ENCODE results near the gene TTC7B. TPM values are rescaled to one million over a fixed set of nuclear protein-coding genes. Genes with fewer than 3 reads are reported as not detected.

Gene TTC7B
- total RNA-seq, 1 donor from 2014 or later, result 20.6 TPM

DNA sequence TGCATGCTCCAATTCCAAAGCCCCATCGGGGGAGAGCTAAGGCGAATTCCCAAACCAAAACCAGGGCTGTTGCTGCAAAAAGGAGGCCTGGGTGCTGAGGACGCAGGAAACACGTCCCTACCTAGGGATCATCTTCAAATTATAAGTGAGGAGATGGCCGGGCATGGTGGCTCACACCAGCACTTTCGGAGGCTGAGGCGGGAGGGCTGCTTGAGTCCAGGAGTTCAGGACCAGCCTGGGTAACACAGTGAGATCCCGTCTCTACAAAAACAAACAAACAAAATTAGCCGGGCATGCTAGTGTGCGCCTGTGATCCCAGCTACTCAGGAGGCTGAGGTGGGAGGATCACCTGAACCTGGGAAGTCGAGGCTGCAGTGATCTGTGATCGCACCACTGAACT lies 276.2 kb downstream of the TTC7B start:
- H3K4me3 Mint-ChIP-seq, result no peak overlapping the region
- H3K27ac Mint-ChIP-seq, result no peak overlapping the region
- no peaks in the 10 kb centered on the region for H3K27me3 ChIP-seq
- no peak for TF ChIP-seq EZH2phosphoT487 (IDR thresholded peaks at IDR 0.05)
- TF ChIP-seq, protein P1, sequence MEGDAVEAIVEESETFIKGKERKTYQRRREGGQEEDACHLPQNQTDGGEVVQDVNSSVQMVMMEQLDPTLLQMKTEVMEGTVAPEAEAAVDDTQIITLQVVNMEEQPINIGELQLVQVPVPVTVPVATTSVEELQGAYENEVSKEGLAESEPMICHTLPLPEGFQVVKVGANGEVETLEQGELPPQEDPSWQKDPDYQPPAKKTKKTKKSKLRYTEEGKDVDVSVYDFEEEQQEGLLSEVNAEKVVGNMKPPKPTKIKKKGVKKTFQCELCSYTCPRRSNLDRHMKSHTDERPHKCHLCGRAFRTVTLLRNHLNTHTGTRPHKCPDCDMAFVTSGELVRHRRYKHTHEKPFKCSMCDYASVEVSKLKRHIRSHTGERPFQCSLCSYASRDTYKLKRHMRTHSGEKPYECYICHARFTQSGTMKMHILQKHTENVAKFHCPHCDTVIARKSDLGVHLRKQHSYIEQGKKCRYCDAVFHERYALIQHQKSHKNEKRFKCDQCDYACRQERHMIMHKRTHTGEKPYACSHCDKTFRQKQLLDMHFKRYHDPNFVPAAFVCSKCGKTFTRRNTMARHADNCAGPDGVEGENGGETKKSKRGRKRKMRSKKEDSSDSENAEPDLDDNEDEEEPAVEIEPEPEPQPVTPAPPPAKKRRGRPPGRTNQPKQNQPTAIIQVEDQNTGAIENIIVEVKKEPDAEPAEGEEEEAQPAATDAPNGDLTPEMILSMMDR (IDR thresholded peaks at IDR 0.05), result no peak
- TF ChIP-seq EZH2 (IDR thresholded peaks at IDR 0.05), result no peak
- no peaks in the 10 kb centered on the region for H3K36me3 ChIP-seq
- no peak overlapping the region for H3K4me2 ChIP-seq
- H3K4me1 ChIP-seq, result no peaks in the 10 kb centered on the region
- H3K9me3 Mint-ChIP-seq, result no peaks in the 10 kb centered on the region
- H2AFZ ChIP-seq (replicated peaks), result no peak overlapping the region
- no peak overlapping the region for H3K4me3 ChIP-seq
- H4K20me1 ChIP-seq (ENCODE audit: low read depth), result no peaks in the 10 kb centered on the region
- no peaks in the 10 kb centered on the region for H3K79me2 ChIP-seq (ENCODE audit: low read depth)
- peaks cover 9% of the 10 kb centered on the region for H3K36me3 Mint-ChIP-seq
- H3K9ac ChIP-seq, result no peak overlapping the region
- peaks cover 15% of the 10 kb centered on the region for H3K4me1 Mint-ChIP-seq
- H3K27me3 Mint-ChIP-seq (ENCODE audit: insufficient read depth, low read depth), result peaks cover 3% of the 10 kb centered on the region
- no peaks in the 10 kb centered on the region for H3F3A ChIP-seq (ENCODE audit: low read depth)
- no peaks in the 10 kb centered on the region for H3K9me3 ChIP-seq (ENCODE audit: low read depth)
- no peak for DNase-seq (ENCODE audit: low spot score)
- H3K27ac ChIP-seq, result no peak overlapping the region

GRCh38 chr14:90539496-90539775 lies 276.8 kb downstream of the TTC7B start:
- no peak overlapping the region for H2AFZ ChIP-seq (replicated peaks)
- H3K27ac ChIP-seq, result no peak overlapping the region
- TF ChIP-seq EZH2phosphoT487 (IDR thresholded peaks at IDR 0.05) (no peak), EZH2 (IDR thresholded peaks at IDR 0.05) (no peak)
- TF ChIP-seq, protein P1 (IDR thresholded peaks at IDR 0.05), result no peak
- no peak overlapping the region for H3K4me3 Mint-ChIP-seq
- H3K27ac Mint-ChIP-seq, result no peak overlapping the region
- no peaks in the 10 kb centered on the region for H3K27me3 ChIP-seq
- H3K9me3 Mint-ChIP-seq, result no peaks in the 10 kb centered on the region
- H3K79me2 ChIP-seq (ENCODE audit: low read depth), result no peaks in the 10 kb centered on the region
- H3F3A ChIP-seq (ENCODE audit: low read depth), result no peaks in the 10 kb centered on the region
- H3K36me3 ChIP-seq, result no peaks in the 10 kb centered on the region
- no peak overlapping the region for H3K4me2 ChIP-seq
- no peaks in the 10 kb centered on the region for H4K20me1 ChIP-seq (ENCODE audit: low read depth)
- peaks cover 16% of the 10 kb centered on the region for H3K4me1 Mint-ChIP-seq
- H3K4me3 ChIP-seq, result no peak overlapping the region
- H3K9ac ChIP-seq, result no peak overlapping the region
- peaks cover 9% of the 10 kb centered on the region for H3K36me3 Mint-ChIP-seq
- H3K4me1 ChIP-seq, result no peaks in the 10 kb centered on the region
- peaks cover 3% of the 10 kb centered on the region for H3K27me3 Mint-ChIP-seq (ENCODE audit: insufficient read depth, low read depth)
- no peaks in the 10 kb centered on the region for H3K9me3 ChIP-seq (ENCODE audit: low read depth)
- no peak for DNase-seq (ENCODE audit: low spot score)

DNA sequence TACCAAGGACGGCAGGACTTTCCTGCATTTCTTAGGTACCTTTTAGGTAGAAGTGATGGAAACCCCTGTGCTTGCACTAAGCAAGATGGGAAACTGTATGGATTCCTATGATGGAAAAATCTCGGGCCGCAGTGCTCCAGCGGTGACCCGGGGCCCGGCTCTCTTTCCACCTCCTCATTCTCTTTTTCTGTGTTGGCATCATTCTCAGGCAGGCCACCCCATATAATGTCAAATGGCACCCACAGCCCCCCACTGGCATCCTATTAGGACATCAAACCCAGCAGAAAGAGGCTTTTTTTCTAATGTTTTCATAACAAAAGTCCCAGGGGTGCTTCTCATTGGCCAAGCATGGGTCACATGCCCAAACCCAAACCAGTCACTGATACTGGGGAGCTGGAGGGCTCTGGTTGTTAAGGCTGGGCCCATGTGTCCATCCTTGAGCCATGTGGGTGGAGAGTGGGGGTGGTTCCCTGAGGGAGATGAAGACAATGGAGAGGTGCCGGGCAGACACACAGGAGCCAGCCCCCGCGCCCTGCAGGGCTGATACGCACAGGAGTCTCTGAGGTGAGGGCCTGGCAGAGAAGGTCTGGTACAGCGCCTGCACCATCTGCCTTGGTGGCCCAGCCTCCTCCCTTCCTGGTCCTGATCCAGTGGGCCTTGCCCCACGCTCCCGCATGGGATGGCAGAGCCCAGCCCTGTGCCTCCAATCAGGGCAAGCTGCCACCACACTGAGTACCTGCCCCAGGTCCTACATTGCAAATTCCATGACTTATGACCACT lies 277.3 kb downstream of the TTC7B start:
- Histone ChIP-seq H2AFZ (replicated peaks) (no peak overlapping the region), H3K4me1 (no peaks in the 10 kb centered on the region), H3K9ac (no peak overlapping the region), H3K36me3 (no peaks in the 10 kb centered on the region), H3K27ac (no peak overlapping the region), H4K20me1 (ENCODE audit: low read depth) (no peaks in the 10 kb centered on the region), H3K4me3 (no peak overlapping the region), H3K4me2 (no peak overlapping the region), H3K9me3 (ENCODE audit: low read depth) (no peaks in the 10 kb centered on the region), H3K27me3 (no peaks in the 10 kb centered on the region), H3K79me2 (ENCODE audit: low read depth) (no peaks in the 10 kb centered on the region), H3F3A (ENCODE audit: low read depth) (no peaks in the 10 kb centered on the region)
- H3K4me1 Mint-ChIP-seq, result peaks cover 21% of the 10 kb centered on the region
- peaks cover 3% of the 10 kb centered on the region for H3K27me3 Mint-ChIP-seq (ENCODE audit: insufficient read depth, low read depth)
- no peaks in the 10 kb centered on the region for H3K9me3 Mint-ChIP-seq
- TF ChIP-seq EZH2phosphoT487 (IDR thresholded peaks at IDR 0.05), result no peak
- TF ChIP-seq EZH2 (IDR thresholded peaks at IDR 0.05), result no peak
- TF ChIP-seq, protein P1 (IDR thresholded peaks at IDR 0.05), result no peak
- no peak overlapping the region for H3K27ac Mint-ChIP-seq
- DNase-seq (ENCODE audit: low spot score), result no peak
- no peak overlapping the region for H3K4me3 Mint-ChIP-seq
- peaks cover 9% of the 10 kb centered on the region for H3K36me3 Mint-ChIP-seq

All from neural progenitor cell (in vitro differentiated cells).